Stimulated activated CD4-positive, alpha-beta T cell treated with anti-CD3 and anti-CD28 coated beads, Interleukin-1b, Interleukin-23, amount 100 ng/mL, for 24 hours (primary cell): ENCODE data around the gene ITIH1.

Experiments
- DNase-seq, 4 experiments: peaks; one replicate each; pipeline ENCODE4 v3.0.0-alpha.2; 2020; ENCODE audit warnings: low read depth in 4 of 4, low spot score in 1 of 4

The ITIH1 gene

GRCh38 chr3:52836471-52836845, 59.1 kb downstream of the ITIH1 start:
- DNase-seq = no peak

DNA sequence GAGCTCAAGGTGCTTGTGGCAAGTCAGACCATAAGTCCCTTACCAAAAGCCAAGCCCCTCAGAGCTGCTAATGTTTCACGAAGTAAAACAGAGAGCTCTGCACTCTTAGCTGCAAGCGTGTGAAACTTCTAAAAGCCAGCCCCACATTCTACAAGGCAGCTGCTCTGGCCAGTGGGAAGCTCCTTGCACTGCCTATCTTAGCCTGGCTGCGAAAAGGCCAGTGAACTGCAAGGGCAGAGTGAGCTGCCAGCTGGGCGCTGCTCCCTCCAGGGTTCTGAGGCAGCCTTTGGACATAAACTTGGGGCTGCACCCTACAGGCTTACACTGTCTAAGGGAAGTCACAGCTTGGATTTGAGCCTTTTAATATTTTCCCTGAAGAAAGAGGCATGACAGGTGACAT, 59.6 kb downstream of the ITIH1 start:
- no peak for DNase-seq

DNA sequence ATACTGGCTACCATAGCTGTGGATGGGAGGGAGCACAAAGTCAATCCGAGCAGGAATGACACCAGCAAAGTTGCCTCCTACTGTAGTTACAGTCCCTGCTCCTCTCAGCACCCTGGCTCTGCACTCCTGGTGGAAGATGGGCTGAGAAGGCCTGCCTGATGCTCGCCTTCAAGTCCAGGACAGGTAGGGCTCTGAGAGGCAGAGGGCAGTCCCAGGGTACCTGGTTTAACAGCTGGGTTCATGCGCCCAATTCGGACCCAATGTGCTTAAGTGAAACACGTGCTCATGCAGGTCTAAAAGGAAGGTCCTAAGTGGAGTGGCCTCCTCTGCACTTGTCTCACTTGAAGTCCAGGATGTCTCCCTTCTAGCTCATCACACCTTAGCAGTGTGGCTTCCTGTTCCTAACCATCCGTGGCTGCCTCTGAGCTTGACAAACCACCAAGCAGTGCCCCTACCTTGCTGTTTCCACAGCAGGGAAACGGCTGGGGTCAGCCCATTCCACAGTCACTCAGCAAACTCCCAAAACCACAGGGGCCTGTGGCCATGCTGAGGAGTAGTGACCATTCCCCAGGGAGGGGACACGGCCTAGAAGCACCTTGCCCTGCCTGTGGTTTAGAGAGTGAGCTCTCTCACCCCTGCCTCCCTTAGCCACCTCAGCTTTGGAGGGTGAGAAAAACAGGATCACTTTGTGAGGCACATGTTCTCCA, 61.3 kb downstream of the ITIH1 start:
- DNase-seq = no peak

DNA sequence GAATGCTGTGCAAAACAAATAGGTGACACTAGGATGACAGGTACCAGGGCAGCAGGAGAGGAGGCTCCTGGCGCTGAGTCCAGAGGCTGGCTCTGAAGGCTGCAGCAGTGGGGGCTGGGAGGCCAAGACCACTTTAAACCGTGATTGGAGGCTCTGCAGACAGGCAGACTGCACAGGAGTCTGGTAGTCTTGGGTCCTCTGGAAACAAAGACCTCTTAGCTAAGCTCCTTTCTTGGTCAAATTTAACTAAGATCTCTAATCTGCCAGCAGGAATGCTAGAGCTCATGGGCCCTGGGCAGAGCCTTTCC, 61.8 kb downstream of the ITIH1 start:
- DNase-seq = no peak

- DNase-seq = no peak
Observed at GRCh38 chr3:52839892-52840545, 62.6 kb downstream of the ITIH1 start.

DNA sequence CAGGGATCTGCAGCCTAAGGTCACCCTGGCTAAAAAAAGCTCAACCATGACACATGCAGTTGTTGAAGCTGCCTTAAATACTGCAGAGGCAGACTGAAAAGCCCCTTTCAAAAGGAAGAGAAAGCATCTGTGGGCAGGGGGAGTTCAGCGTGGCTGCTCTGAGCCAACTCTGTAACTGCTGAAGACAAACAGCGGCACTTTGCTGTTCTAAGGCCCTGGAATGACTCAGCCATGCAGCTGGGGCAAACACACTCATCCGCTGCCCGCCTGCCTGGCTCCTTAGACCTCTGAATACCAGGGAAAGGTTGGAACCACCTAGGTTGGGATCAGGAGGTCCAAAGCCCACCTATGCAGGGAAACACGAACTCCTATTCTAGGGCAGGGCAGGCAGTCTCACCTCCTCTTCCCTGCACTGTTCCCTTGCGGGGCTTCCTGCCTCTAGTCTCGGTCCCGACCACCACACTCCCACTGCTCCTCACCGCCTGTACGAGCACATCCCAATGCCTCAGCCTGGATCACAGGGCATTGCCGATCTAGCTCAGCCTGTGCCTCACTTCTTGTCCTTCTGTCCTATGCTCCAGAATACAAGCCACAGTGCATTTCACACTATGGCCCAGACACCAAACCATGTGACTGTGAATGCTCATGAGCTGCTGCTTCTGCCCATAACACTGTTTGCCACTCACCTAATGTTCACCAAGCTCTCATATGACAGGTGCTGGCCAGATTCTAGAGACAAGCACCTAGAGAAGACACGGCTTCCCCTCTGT, 64.0 kb downstream of the ITIH1 start:
- no peak for DNase-seq
